CD14-positive monocyte (primary cell): ENCODE measurements around the gene CLCN5. TPM values are rescaled to one million over a fixed set of nuclear protein-coding genes. Genes with fewer than 3 reads are reported as not detected.

Experiments used
- DNase-seq, 3 donors: peaks; one replicate each; pipeline ENCODE4 v3.0.0-alpha.2; 2011 to 2022
- H2AFZ ChIP-seq: 2 replicates; pipeline ENCODE4 v1.6.0; 2012; ENCODE audit warnings: mild to moderate bottlenecking, low read depth, low read length, inconsistent platforms; ENCODE audit not compliant: insufficient read depth, poor library complexity, severe bottlenecking
- H3K27ac ChIP-seq, 2 donors: 1 replicate in 1 of 2; 2 replicates in 1 of 2; pipeline ENCODE4 v1.5.1; 2012 to 2013; ENCODE audit warnings: low read length in 2 of 2, control low read depth in 1 of 2, inconsistent platforms in 1 of 2, low read depth in 1 of 2, mild to moderate bottlenecking in 1 of 2
- H3K27me3 ChIP-seq, 2 donors: one replicate each; pipeline versions ENCODE4 v1.6.0 to v1.6.1; 2011 to 2013; ENCODE audit warnings: low read length in 2 of 2; ENCODE audit not compliant: control insufficient read depth in 2 of 2, insufficient read depth in 2 of 2
- H3K36me3 ChIP-seq, 2 donors: replicated peaks in 1 of 2; 1 replicate in 1 of 2; 2 replicates in 1 of 2; pipeline versions ENCODE4 v1.5.1 to v1.6.1; 2012 to 2013; ENCODE audit warnings: low read length in 2 of 2, control low read depth in 1 of 2, inconsistent platforms in 1 of 2, mild to moderate bottlenecking in 1 of 2; ENCODE audit not compliant: insufficient read depth in 2 of 2, control insufficient read depth in 1 of 2
- H3K4me1 ChIP-seq, 2 donors: 1 replicate in 1 of 2; 2 replicates in 1 of 2; pipeline versions ENCODE4 v1.5.1 to v1.6.1; 2012 to 2013; ENCODE audit warnings: low read length in 2 of 2, control low read depth in 1 of 2, inconsistent platforms in 1 of 2, mild to moderate bottlenecking in 1 of 2, moderate library complexity in 1 of 2; ENCODE audit not compliant: insufficient read depth in 2 of 2, control insufficient read depth in 1 of 2
- H3K4me2 ChIP-seq: replicated peaks from 2 replicates; pipeline ENCODE3; 2012; ENCODE audit warnings: low read length, moderate library complexity, mild to moderate bottlenecking; ENCODE audit not compliant: poor library complexity, severe bottlenecking; ENCODE audit errors: extremely low read depth
- H3K4me3 ChIP-seq, 3 experiments: fragments of 200-600 bp in 1 of 3; sonication (generic) in 1 of 3; replicated peaks in 1 of 3; 1 replicate in 2 of 3; 2 replicates in 1 of 3; pipeline ENCODE4 v1.5.1; 2011 to 2013; ENCODE audit warnings: low read length in 3 of 3, mild to moderate bottlenecking in 3 of 3, control low read depth in 2 of 3, low read depth in 2 of 3, inconsistent platforms in 1 of 3, moderate library complexity in 1 of 3
- H3K79me2 ChIP-seq: 2 replicates; pipeline ENCODE4 v1.6.0; 2012; ENCODE audit warnings: mild to moderate bottlenecking, control low read depth, inconsistent platforms, low read length, moderate library complexity; ENCODE audit not compliant: insufficient read depth
- H3K9ac ChIP-seq: 2 replicates; pipeline ENCODE4 v1.6.0; 2017; ENCODE audit warnings: low read length, mild to moderate bottlenecking; ENCODE audit not compliant: insufficient read depth, poor library complexity, severe bottlenecking
- H3K9me3 ChIP-seq, 2 donors: replicated peaks in 1 of 2; 1 replicate in 1 of 2; 2 replicates in 1 of 2; pipeline versions ENCODE4 v1.5.1 to v1.6.1; 2012 to 2013; ENCODE audit warnings: low read length in 2 of 2, control low read depth in 1 of 2; ENCODE audit not compliant: control insufficient read depth in 1 of 2, insufficient read depth in 1 of 2
- H4K20me1 ChIP-seq: 2 replicates; pipeline ENCODE4 v1.6.0; 2012; ENCODE audit warnings: mild to moderate bottlenecking, low read length, control low read depth, moderate library complexity; ENCODE audit not compliant: insufficient read depth
- H3K27ac Mint-ChIP-seq, 7 donors: one replicate each; pipeline ENCODE4 v1.8.0; 2020; ENCODE audit warnings: mild to moderate bottlenecking in 7 of 7, mixed read lengths in 7 of 7, moderate library complexity in 6 of 7, inconsistent platforms in 2 of 7
- H3K27me3 Mint-ChIP-seq, 3 donors: one replicate each; pipeline ENCODE4 v1.8.0; 2021 to 2022; ENCODE audit warnings: low read depth in 3 of 3, mild to moderate bottlenecking in 3 of 3, mixed read lengths in 3 of 3, moderate library complexity in 3 of 3, inconsistent platforms in 1 of 3
- H3K36me3 Mint-ChIP-seq, 2 donors: one replicate each; pipeline ENCODE4 v1.8.0; 2020; ENCODE audit warnings: mixed read lengths in 2 of 2, inconsistent platforms in 1 of 2, mild to moderate bottlenecking in 1 of 2
- H3K4me1 Mint-ChIP-seq: one replicate; pipeline ENCODE4 v1.8.0; 2020; ENCODE audit warnings: mild to moderate bottlenecking, mixed read lengths
- H3K4me3 Mint-ChIP-seq, 2 donors: one replicate each; pipeline ENCODE4 v1.8.0; 2020; ENCODE audit warnings: mild to moderate bottlenecking in 2 of 2, mixed read lengths in 2 of 2, moderate library complexity in 1 of 2
- H3K9me3 Mint-ChIP-seq, 7 donors: one replicate each; pipeline ENCODE4 v1.8.0; 2020 to 2022; ENCODE audit warnings: mixed read lengths in 7 of 7, mild to moderate bottlenecking in 6 of 7, moderate library complexity in 6 of 7, inconsistent platforms in 2 of 7
- WGBS: methylation state at CpG from one replicate; pipeline ENCODE4 v1.1.5; 2013; ENCODE audit warnings: missing lambda C conversion rate; ENCODE audit not compliant: insufficient coverage; 5-methylcytosine and 5-hydroxymethylcytosine counted together
- intact Hi-C, 2 donors: fragments of 100-400 bp; cut with micrococcal nuclease; formaldehyde crosslinking; loops; one replicate each; pipeline versions ENCODE4 v1.15.0 to v1.15.1; 2023
- polyA plus RNA-seq, 3 donors: library from polyadenylated mRNA; depleted of rRNA in 1 of 3; unstranded in 2 of 3; stranded (reverse) in 1 of 3; fragments of 300-500 nt in 2 of 3; fragments of >200 nt in 1 of 3; fragmentation: Illumina TruSeq in 2 of 3; gene quantifications; 1 replicate in 2 of 3; 2 replicates in 1 of 3; pipeline ENCODE4 v1.2.3, GENCODE V29; 2012 to 2021
- TF ChIP-seq, protein P1 (sequence below): fragments of 200-600 bp; IDR thresholded peaks from one replicate; pipeline ENCODE4 v1.8.0; 2022; ENCODE audit warnings: antibody characterized with exemption, mild to moderate bottlenecking

CLCN5 gene
- polyA plus RNA-seq, 3 donors: 4.1 to 4.2 (median 4.1) TPM

DNA sequence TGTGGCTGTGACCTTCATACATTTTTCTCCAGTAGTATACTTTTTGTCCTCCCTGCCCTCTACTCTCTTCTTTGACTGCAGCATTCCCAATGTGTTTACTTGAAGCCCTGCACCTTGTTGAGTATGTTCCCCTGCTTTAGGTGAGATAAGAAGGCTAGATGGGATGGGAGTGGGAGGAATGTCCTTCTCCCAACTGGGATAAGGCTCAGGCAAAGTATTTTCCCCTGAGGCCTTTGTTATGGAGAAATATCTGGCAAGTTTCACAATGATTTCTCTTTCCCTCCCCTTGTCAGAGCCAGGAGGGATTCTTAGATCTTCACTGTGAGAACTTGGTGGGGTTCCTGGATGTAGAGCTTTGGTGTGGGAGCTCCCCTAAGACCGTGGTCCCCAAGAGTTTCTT lies 131.8 kb downstream of the CLCN5 start:
- no peak overlapping the region for H3K27ac Mint-ChIP-seq
- Histone ChIP-seq H3K4me3 (no peak overlapping the region), H3K27me3 (no peaks in the 10 kb centered on the region), H3K4me1 (no peaks in the 10 kb centered on the region), H3K4me2 (no peak overlapping the region), H3K9ac (no peak overlapping the region), H3K36me3 (no peaks in the 10 kb centered on the region), H3K27ac (no peak overlapping the region), H2AFZ (no peak overlapping the region), H4K20me1 (no peaks in the 10 kb centered on the region), H3K9me3 (no peaks in the 10 kb centered on the region), H3K79me2 (no peaks in the 10 kb centered on the region)
- TF ChIP-seq, protein P1, sequence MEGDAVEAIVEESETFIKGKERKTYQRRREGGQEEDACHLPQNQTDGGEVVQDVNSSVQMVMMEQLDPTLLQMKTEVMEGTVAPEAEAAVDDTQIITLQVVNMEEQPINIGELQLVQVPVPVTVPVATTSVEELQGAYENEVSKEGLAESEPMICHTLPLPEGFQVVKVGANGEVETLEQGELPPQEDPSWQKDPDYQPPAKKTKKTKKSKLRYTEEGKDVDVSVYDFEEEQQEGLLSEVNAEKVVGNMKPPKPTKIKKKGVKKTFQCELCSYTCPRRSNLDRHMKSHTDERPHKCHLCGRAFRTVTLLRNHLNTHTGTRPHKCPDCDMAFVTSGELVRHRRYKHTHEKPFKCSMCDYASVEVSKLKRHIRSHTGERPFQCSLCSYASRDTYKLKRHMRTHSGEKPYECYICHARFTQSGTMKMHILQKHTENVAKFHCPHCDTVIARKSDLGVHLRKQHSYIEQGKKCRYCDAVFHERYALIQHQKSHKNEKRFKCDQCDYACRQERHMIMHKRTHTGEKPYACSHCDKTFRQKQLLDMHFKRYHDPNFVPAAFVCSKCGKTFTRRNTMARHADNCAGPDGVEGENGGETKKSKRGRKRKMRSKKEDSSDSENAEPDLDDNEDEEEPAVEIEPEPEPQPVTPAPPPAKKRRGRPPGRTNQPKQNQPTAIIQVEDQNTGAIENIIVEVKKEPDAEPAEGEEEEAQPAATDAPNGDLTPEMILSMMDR: no peak
- H3K4me1 Mint-ChIP-seq: no peaks in the 10 kb centered on the region
- H3K9me3 Mint-ChIP-seq: no peaks in the 10 kb centered on the region
- WGBS: no CpG with 5 or more reads among the region's 1 CpG
- H3K4me3 Mint-ChIP-seq: no peak overlapping the region
- DNase-seq: no peak
- intact Hi-C loops: no loop called here
- peaks cover 3 to 9% of the 10 kb centered on the region in 2 donors for H3K36me3 Mint-ChIP-seq
- H3K27me3 Mint-ChIP-seq: no peaks in the 10 kb centered on the region

- Histone ChIP-seq H3K4me2 (no peak overlapping the region), H3K36me3 (peaks cover 0 to 10% of the 10 kb centered on the region in 2 donors), H2AFZ (no peak overlapping the region), H3K27me3 (no peaks in the 10 kb centered on the region), H3K79me2 (no peaks in the 10 kb centered on the region), H3K4me3 (no peak overlapping the region), H3K9me3 (no peaks in the 10 kb centered on the region), H3K4me1 (no peaks in the 10 kb centered on the region), H3K9ac (no peak overlapping the region), H4K20me1 (no peaks in the 10 kb centered on the region), H3K27ac (no peak overlapping the region)
- no peaks in the 10 kb centered on the region for H3K4me1 Mint-ChIP-seq
- no peak overlapping the region for H3K4me3 Mint-ChIP-seq
- peaks cover 0 to 1% (median 1%) of the 10 kb centered on the region in 3 donors for H3K27me3 Mint-ChIP-seq
- DNase-seq: no peak
- H3K9me3 Mint-ChIP-seq: peaks cover 0 to 5% (median 2%) of the 10 kb centered on the region in 7 donors
- H3K36me3 Mint-ChIP-seq: peaks cover 5 to 10% of the 10 kb centered on the region in 2 donors
- no peak overlapping the region for H3K27ac Mint-ChIP-seq
- WGBS: no CpG with 5 or more reads among the region's 4 CpGs
- TF ChIP-seq, protein P1: no peak
- intact Hi-C loops: no loop called here
Measured at GRCh38 chrX:50066318-50066937, 144.0 kb downstream of the CLCN5 start.
